HEK293 (cell line): Measurements from ENCODE around the gene FUOM.

Experiments
- CTCF ChIA-PET: fragments of 350-600 bp; formaldehyde crosslinking; extraction: SDS; loops from one replicate; lab custom pipeline; 2021; ENCODE audit warnings: antibody characterized with exemption; lab: Yijun Ruan, JAX
- POLR2A ChIA-PET: fragments of 300-600 bp; formaldehyde crosslinking; extraction: SDS; loops from one replicate; lab custom pipeline; 2020; ENCODE audit warnings: antibody characterized with exemption, inconsistent platforms; lab: Yijun Ruan, JAX
- H3K27ac ChIP-seq: fragments of 200-500 bp; sonication (Bioruptor generic); 2 replicates; pipeline ENCODE4 v1.5.1; 2014; ENCODE audit warnings: low read depth, low read length, control low read depth, inconsistent platforms; ENCODE audit errors: extremely low read depth
- H3K36me3 ChIP-seq, 2 experiments: fragments of 200-500 bp in 1 of 2; sonication (Bioruptor generic) in 1 of 2; 1 replicate in 1 of 2; 2 replicates in 1 of 2; pipeline ENCODE4 v1.5.1; 2014 to 2017; ENCODE audit warnings: inconsistent platforms in 2 of 2, low read length in 2 of 2; ENCODE audit not compliant: control insufficient read depth in 2 of 2, insufficient read depth in 1 of 2
- H3K4me1 ChIP-seq: fragments of 200-500 bp; sonication (Bioruptor generic); 2 replicates; pipeline ENCODE4 v1.5.1; 2014; ENCODE audit warnings: mild to moderate bottlenecking, low read length, inconsistent platforms; ENCODE audit not compliant: control insufficient read depth, insufficient read depth
- H3K4me3 ChIP-seq: 2 replicates; pipeline ENCODE4 v1.5.1; 2011; ENCODE audit warnings: low read depth, mild to moderate bottlenecking, control low read depth, low read length, moderate library complexity
- H3K9me3 ChIP-seq: fragments of 200-500 bp; sonication (Bioruptor generic); 2 replicates; pipeline ENCODE4 v1.5.1; 2014; ENCODE audit warnings: low read depth, low read length, inconsistent platforms; ENCODE audit not compliant: control insufficient read depth, insufficient read depth
- HOXD13 ChIP-seq: sonication (generic); formaldehyde crosslinking; IDR thresholded peaks from 2 replicates; pipeline ENCODE4 v1.8.0; 2022; ENCODE audit warnings: missing genetic modification reagents, borderline replicate concordance
- IKZF3 ChIP-seq: fragments of 450-650 bp; IDR thresholded peaks from 2 replicates; pipeline ENCODE4 v1.5.0; 2018; ENCODE audit warnings: missing biosample characterization, mild to moderate bottlenecking, missing genetic modification characterization, moderate library complexity
- KLF10 ChIP-seq: fragments of 450-650 bp; IDR thresholded peaks from 2 replicates; pipeline ENCODE4 v1.5.1; 2018; ENCODE audit warnings: missing biosample characterization, mild to moderate bottlenecking, missing genetic modification characterization
- RBAK ChIP-seq: fragments of 450-650 bp; formaldehyde crosslinking; IDR thresholded peaks from 2 replicates; pipeline ENCODE4 v1.5.1; 2016; ENCODE audit warnings: missing biosample characterization, missing genetic modification characterization
- SALL2 ChIP-seq: fragments of 450-650 bp; formaldehyde crosslinking; IDR thresholded peaks from 2 replicates; pipeline ENCODE4 v1.5.0; 2017; ENCODE audit warnings: missing biosample characterization, mild to moderate bottlenecking, missing genetic modification characterization, borderline replicate concordance
- ZBTB17 ChIP-seq: fragments of 450-650 bp; formaldehyde crosslinking; IDR thresholded peaks from 2 replicates; pipeline ENCODE4 v1.5.1; 2016; ENCODE audit warnings: missing biosample characterization, missing genetic modification characterization
- ZBTB8A ChIP-seq: fragments of 450-650 bp; formaldehyde crosslinking; IDR thresholded peaks from 2 replicates; pipeline ENCODE4 v1.5.1; 2016; ENCODE audit warnings: missing biosample characterization, missing genetic modification characterization
- ZFP3 ChIP-seq: fragments of 450-650 bp; formaldehyde crosslinking; IDR thresholded peaks from 2 replicates; pipeline ENCODE4 v1.5.1; 2016; ENCODE audit warnings: low read depth, missing biosample characterization, missing genetic modification characterization
- ZNF114 ChIP-seq: fragments of 450-650 bp; formaldehyde crosslinking; IDR thresholded peaks from 2 replicates; pipeline ENCODE4 v1.5.0; 2017; ENCODE audit warnings: missing biosample characterization, missing genetic modification characterization
- ZNF121 ChIP-seq: fragments of 450-650 bp; formaldehyde crosslinking; IDR thresholded peaks from 2 replicates; pipeline ENCODE4 v1.5.1; 2016; ENCODE audit warnings: missing biosample characterization, missing genetic modification characterization
- ZNF223 ChIP-seq: fragments of 450-650 bp; formaldehyde crosslinking; IDR thresholded peaks from 2 replicates; pipeline ENCODE4 v1.5.1; 2016; ENCODE audit warnings: missing biosample characterization, missing genetic modification characterization
- ZNF266 ChIP-seq: fragments of 450-650 bp; formaldehyde crosslinking; IDR thresholded peaks from 2 replicates; pipeline ENCODE4 v1.5.1; 2016; ENCODE audit warnings: missing biosample characterization, missing genetic modification characterization, low read depth
- ZNF311 ChIP-seq: fragments of 450-650 bp; formaldehyde crosslinking; IDR thresholded peaks from 2 replicates; pipeline ENCODE4 v1.5.1; 2017; ENCODE audit warnings: missing biosample characterization, missing genetic modification characterization, borderline replicate concordance
- ZNF341 ChIP-seq: fragments of 450-650 bp; formaldehyde crosslinking; IDR thresholded peaks from 2 replicates; pipeline ENCODE4; 2016; ENCODE audit warnings: low read depth, missing biosample characterization, missing genetic modification characterization
- ZNF473 ChIP-seq: fragments of 450-650 bp; formaldehyde crosslinking; IDR thresholded peaks from 2 replicates; pipeline ENCODE4 v1.5.1; 2017; ENCODE audit warnings: missing biosample characterization, missing genetic modification characterization
- ZNF544 ChIP-seq: fragments of 450-650 bp; formaldehyde crosslinking; IDR thresholded peaks from 2 replicates; pipeline ENCODE4 v1.5.0; 2017; ENCODE audit warnings: missing biosample characterization, missing genetic modification characterization
- ZNF555 ChIP-seq: fragments of 450-650 bp; formaldehyde crosslinking; conservative IDR thresholded peaks from 2 replicates; pipeline ENCODE4 v1.5.1; 2017; ENCODE audit warnings: missing biosample characterization, mild to moderate bottlenecking, missing genetic modification characterization, inconsistent platforms
- ZNF610 ChIP-seq: fragments of 450-650 bp; formaldehyde crosslinking; IDR thresholded peaks from 2 replicates; pipeline ENCODE4 v1.5.1; 2016; ENCODE audit warnings: missing biosample characterization, missing genetic modification characterization, borderline replicate concordance
- ZNF624 ChIP-seq: fragments of 450-650 bp; formaldehyde crosslinking; IDR thresholded peaks from 2 replicates; pipeline ENCODE4 v1.5.1; 2017; ENCODE audit warnings: missing biosample characterization, missing genetic modification characterization
- ZNF701 ChIP-seq: fragments of 450-650 bp; formaldehyde crosslinking; IDR thresholded peaks from 2 replicates; pipeline ENCODE4 v1.5.1; 2016; ENCODE audit warnings: missing biosample characterization, missing genetic modification characterization
- ZNF707 ChIP-seq: fragments of 450-650 bp; formaldehyde crosslinking; IDR thresholded peaks from 2 replicates; pipeline ENCODE4 v1.5.1; 2016; ENCODE audit warnings: missing biosample characterization, missing genetic modification characterization
- ZNF768 ChIP-seq: fragments of 450-650 bp; formaldehyde crosslinking; IDR thresholded peaks from 2 replicates; pipeline ENCODE4 v1.5.1; 2018; ENCODE audit warnings: missing biosample characterization, mild to moderate bottlenecking, missing genetic modification characterization
- ZNF792 ChIP-seq: fragments of 450-650 bp; formaldehyde crosslinking; IDR thresholded peaks from 2 replicates; pipeline ENCODE4 v1.5.1; 2016; ENCODE audit warnings: missing biosample characterization, missing genetic modification characterization
- ZNF830 ChIP-seq: fragments of 450-650 bp; IDR thresholded peaks from 2 replicates; pipeline ENCODE4 v1.5.0; 2018; ENCODE audit warnings: missing biosample characterization, missing genetic modification characterization, low read depth, mild to moderate bottlenecking, moderate library complexity
- ZNF843 ChIP-seq: fragments of 450-650 bp; formaldehyde crosslinking; IDR thresholded peaks from 2 replicates; pipeline ENCODE4 v1.5.1; 2016; ENCODE audit warnings: missing biosample characterization, missing genetic modification characterization
- TF ChIP-seq, protein P1 (sequence below): fragments of 450-650 bp; formaldehyde crosslinking; IDR thresholded peaks from 2 replicates; pipeline ENCODE4 v1.5.1; 2016; ENCODE audit warnings: missing biosample characterization, missing genetic modification characterization
- TF ChIP-seq, protein P2 (sequence below): fragments of 450-650 bp; formaldehyde crosslinking; IDR thresholded peaks from 2 replicates; pipeline ENCODE4 v1.5.1; 2016; ENCODE audit warnings: missing biosample characterization, missing genetic modification characterization
- TF ChIP-seq, protein P3 (sequence below): fragments of 450-650 bp; formaldehyde crosslinking; IDR thresholded peaks from 2 replicates; pipeline ENCODE4 v1.5.1; 2016; ENCODE audit warnings: missing biosample characterization, missing genetic modification characterization
- TF ChIP-seq, protein P4 (sequence below): fragments of 450-650 bp; formaldehyde crosslinking; IDR thresholded peaks from 2 replicates; pipeline ENCODE4 v1.5.1; 2016; ENCODE audit warnings: missing biosample characterization, missing genetic modification characterization, low read depth

The FUOM gene

DNA sequence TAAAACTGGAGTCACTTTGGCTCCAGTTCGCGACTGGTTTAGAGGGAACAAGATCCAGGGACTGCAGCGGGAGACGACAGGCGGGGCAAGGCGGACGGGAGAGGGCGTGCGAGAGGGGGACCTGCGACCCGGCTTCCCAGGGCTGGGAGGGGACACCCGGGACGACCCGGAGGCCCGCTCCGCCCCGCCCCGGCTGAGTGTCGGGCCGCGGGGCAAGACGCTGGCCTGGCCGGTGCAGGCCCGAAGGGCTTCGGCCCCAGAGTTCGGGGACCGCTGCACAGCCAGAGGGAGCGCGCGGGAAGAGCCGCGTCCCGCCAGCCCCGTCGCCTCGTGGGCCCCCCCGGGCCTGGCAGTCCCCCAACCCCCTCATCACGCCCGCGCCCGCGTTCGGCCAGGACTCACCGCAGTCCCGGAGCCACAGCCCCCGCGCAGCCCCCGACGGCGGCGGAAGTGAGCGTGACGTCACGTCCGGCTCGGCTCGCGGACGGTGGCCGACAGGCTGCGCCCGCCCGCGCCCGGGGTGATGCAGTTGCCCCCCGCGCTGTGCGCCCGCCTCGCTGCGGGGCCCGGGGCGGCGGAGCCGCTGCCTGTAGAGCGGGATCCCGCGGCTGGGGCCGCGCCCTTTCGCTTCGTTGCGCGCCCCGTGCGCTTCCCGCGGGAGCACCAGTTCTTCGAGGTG, 49.3 kb downstream of the FUOM start, which contains the start of the genes TUBGCP2 and ZNF511:
Gene TUBGCP2, minus strand, starts transcription at position 452 of the 679 bp plus-strand sequence. CDS start 5,931 bp downstream, outside the sequence.
Gene ZNF511, plus strand, starts transcription at position 494 of the 679 bp plus-strand sequence. Its CDS starts 30 bp downstream, at position 524.
- POLR2A ChIA-PET = interaction anchor here (1.6 kb wide), 1 partner anchor 21 kb away, joined by 5 read pairs; no protein-coding TSS in a partner anchor
- CTCF ChIA-PET = interaction anchor here (0.6 to 2.4 kb wide), 12 partner anchors 10 to 305 kb away, joined by 3 to 6 read pairs (median 4); no protein-coding TSS in a partner anchor
- TF ChIP-seq ZNF544 (tag by site-specific recombination) = no peak
- TF ChIP-seq ZNF610 (tag by site-specific recombination) = no peak
- no peak for TF ChIP-seq ZNF311 (tag by site-specific recombination)
- TF ChIP-seq SALL2 (tag by site-specific recombination) = no peak
- peak; percentile 91 for TF ChIP-seq ZBTB8A (tag by site-specific recombination)
- no peak for TF ChIP-seq ZNF114 (tag by site-specific recombination)
- TF ChIP-seq, protein P1, sequence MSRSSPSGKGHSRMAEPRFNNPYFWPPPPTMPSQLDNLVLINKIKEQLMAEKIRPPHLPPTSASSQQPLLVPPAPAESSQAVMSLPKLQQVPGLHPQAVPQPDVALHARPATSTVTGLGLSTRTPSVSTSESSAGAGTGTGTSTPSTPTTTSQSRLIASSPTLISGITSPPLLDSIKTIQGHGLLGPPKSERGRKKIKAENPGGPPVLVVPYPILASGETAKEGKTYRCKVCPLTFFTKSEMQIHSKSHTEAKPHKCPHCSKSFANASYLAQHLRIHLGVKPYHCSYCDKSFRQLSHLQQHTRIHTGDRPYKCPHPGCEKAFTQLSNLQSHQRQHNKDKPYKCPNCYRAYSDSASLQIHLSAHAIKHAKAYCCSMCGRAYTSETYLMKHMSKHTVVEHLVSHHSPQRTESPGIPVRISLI (tag by site-specific recombination) = no peak
- TF ChIP-seq ZNF624 (tag by site-specific recombination) = no peak
- TF ChIP-seq ZNF266 (tag by site-specific recombination) = no peak
- TF ChIP-seq ZNF707 (tag by site-specific recombination) = no peak
- no peak for TF ChIP-seq ZNF792 (tag by site-specific recombination)
- no peak for TF ChIP-seq ZNF768 (tag by site-specific recombination)
- TF ChIP-seq ZNF701 = no peak
- TF ChIP-seq ZNF843 (tag by site-specific recombination) = no peak
- TF ChIP-seq HOXD13 (CRISPR knock-in tag) = no peak
- no peak for TF ChIP-seq ZFP3 (tag by site-specific recombination)
- no peak for TF ChIP-seq ZNF473 (tag by site-specific recombination)
- TF ChIP-seq IKZF3 = 0 out of 2 replicates have a peak, but pooled peaks have one; percentile 31
- TF ChIP-seq ZNF223 (tag by site-specific recombination) = peak; percentile 33; the same call in 1 of the 2 replicates
- no peak for TF ChIP-seq ZNF121 (tag by site-specific recombination)
- no peak for TF ChIP-seq ZBTB17 (tag by site-specific recombination)
- no peak for TF ChIP-seq ZNF555
- TF ChIP-seq, protein P2, sequence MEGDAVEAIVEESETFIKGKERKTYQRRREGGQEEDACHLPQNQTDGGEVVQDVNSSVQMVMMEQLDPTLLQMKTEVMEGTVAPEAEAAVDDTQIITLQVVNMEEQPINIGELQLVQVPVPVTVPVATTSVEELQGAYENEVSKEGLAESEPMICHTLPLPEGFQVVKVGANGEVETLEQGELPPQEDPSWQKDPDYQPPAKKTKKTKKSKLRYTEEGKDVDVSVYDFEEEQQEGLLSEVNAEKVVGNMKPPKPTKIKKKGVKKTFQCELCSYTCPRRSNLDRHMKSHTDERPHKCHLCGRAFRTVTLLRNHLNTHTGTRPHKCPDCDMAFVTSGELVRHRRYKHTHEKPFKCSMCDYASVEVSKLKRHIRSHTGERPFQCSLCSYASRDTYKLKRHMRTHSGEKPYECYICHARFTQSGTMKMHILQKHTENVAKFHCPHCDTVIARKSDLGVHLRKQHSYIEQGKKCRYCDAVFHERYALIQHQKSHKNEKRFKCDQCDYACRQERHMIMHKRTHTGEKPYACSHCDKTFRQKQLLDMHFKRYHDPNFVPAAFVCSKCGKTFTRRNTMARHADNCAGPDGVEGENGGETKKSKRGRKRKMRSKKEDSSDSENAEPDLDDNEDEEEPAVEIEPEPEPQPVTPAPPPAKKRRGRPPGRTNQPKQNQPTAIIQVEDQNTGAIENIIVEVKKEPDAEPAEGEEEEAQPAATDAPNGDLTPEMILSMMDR (tag by site-specific recombination) = peak; percentile 47; the same call in 1 of the 2 replicates
- TF ChIP-seq ZNF341 (tag by site-specific recombination) = no peak
- peak; percentile 71 for TF ChIP-seq KLF10 (tag by site-specific recombination)
- TF ChIP-seq, protein P3, sequence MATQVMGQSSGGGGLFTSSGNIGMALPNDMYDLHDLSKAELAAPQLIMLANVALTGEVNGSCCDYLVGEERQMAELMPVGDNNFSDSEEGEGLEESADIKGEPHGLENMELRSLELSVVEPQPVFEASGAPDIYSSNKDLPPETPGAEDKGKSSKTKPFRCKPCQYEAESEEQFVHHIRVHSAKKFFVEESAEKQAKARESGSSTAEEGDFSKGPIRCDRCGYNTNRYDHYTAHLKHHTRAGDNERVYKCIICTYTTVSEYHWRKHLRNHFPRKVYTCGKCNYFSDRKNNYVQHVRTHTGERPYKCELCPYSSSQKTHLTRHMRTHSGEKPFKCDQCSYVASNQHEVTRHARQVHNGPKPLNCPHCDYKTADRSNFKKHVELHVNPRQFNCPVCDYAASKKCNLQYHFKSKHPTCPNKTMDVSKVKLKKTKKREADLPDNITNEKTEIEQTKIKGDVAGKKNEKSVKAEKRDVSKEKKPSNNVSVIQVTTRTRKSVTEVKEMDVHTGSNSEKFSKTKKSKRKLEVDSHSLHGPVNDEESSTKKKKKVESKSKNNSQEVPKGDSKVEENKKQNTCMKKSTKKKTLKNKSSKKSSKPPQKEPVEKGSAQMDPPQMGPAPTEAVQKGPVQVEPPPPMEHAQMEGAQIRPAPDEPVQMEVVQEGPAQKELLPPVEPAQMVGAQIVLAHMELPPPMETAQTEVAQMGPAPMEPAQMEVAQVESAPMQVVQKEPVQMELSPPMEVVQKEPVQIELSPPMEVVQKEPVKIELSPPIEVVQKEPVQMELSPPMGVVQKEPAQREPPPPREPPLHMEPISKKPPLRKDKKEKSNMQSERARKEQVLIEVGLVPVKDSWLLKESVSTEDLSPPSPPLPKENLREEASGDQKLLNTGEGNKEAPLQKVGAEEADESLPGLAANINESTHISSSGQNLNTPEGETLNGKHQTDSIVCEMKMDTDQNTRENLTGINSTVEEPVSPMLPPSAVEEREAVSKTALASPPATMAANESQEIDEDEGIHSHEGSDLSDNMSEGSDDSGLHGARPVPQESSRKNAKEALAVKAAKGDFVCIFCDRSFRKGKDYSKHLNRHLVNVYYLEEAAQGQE (tag by site-specific recombination) = no peak
- TF ChIP-seq, protein P4, sequence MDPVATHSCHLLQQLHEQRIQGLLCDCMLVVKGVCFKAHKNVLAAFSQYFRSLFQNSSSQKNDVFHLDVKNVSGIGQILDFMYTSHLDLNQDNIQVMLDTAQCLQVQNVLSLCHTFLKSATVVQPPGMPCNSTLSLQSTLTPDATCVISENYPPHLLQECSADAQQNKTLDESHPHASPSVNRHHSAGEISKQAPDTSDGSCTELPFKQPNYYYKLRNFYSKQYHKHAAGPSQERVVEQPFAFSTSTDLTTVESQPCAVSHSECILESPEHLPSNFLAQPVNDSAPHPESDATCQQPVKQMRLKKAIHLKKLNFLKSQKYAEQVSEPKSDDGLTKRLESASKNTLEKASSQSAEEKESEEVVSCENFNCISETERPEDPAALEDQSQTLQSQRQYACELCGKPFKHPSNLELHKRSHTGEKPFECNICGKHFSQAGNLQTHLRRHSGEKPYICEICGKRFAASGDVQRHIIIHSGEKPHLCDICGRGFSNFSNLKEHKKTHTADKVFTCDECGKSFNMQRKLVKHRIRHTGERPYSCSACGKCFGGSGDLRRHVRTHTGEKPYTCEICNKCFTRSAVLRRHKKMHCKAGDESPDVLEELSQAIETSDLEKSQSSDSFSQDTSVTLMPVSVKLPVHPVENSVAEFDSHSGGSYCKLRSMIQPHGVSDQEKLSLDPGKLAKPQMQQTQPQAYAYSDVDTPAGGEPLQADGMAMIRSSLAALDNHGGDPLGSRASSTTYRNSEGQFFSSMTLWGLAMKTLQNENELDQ (tag by site-specific recombination) = no peak
- TF ChIP-seq RBAK (tag by site-specific recombination) = no peak
- no peak for TF ChIP-seq ZNF830 (tag by site-specific recombination)

More for the DNA sequence above, 49.3 kb downstream of the FUOM start, which contains the start of the genes TUBGCP2 and ZNF511:
- Histone ChIP-seq H3K4me3 (peak within 1 kb of the TSS; percentile 95), H3K36me3 (peaks cover 7 to 51% of the 10 kb centered on the region in 2 experiments; a peak in 2 of 3 replicates), H3K9me3 (no peaks in the 10 kb centered on the region), H3K27ac (peak within 1 kb of the TSS; percentile 88), H3K4me1 (no peaks in the 10 kb centered on the region)
